Activated T-helper 2 cell treated with anti-CD3 and anti-CD28 coated beads, Interferon-gamma antibody, Interleukin-2, Interleukin-4, amounts not matched to agents 10 μg/mL and 5 μg/mL and 100 μg/mL, durations not matched to agents 14 hours and 24 hours and 36 hours (primary cell): ENCODE data around the gene CLEC4E. TPM values are rescaled to one million over a fixed set of nuclear protein-coding genes. Genes with fewer than 3 reads are reported as not detected.
"Not testable (repeated sequence)": the region's sequence is repeated elsewhere in the genome, so short reads cannot be mapped to it uniquely, and the experiment has no call there.

ENCODE experiments used
- DNase-seq: peaks from one replicate; pipeline ENCODE4 v3.0.0; 2021; ENCODE audit warnings: low spot score
- H3K27ac Mint-ChIP-seq: one replicate; pipeline ENCODE4 v1.8.0; 2021; ENCODE audit warnings: mixed read lengths
- H3K27me3 Mint-ChIP-seq: one replicate; pipeline ENCODE4 v1.8.0; 2021; ENCODE audit warnings: low read depth, mixed read lengths
- H3K36me3 Mint-ChIP-seq: one replicate; pipeline ENCODE4 v1.8.0; 2021; ENCODE audit warnings: low read depth, mixed read lengths
- H3K4me1 Mint-ChIP-seq: one replicate; pipeline ENCODE4 v1.8.0; 2021; ENCODE audit warnings: low read depth, mixed read lengths
- H3K4me3 Mint-ChIP-seq: one replicate; pipeline ENCODE4 v1.8.0; 2021; ENCODE audit warnings: low read depth, mild to moderate bottlenecking, moderate library complexity, mixed read lengths
- H3K9me3 Mint-ChIP-seq: one replicate; pipeline ENCODE4 v1.8.0; 2021; ENCODE audit warnings: mixed read lengths
- intact Hi-C: fragments of 100-400 bp; cut with micrococcal nuclease; formaldehyde crosslinking; loops from one replicate; pipeline ENCODE4 v1.15.1; 2023
- total RNA-seq: library from RNA; stranded (reverse); gene quantifications from 2 replicates; pipeline ENCODE4 v1.2.3, GENCODE V29; 2022

Gene CLEC4E
- not detected in 2 replicates for total RNA-seq

GRCh38 chr12:8540831-8541230 lies at the start of gene CLEC4E:
CLEC4E (minus strand) TSS chr12:8540905; CDS start chr12:8540797, 108 bp downstream.
- intact Hi-C loops = loop anchor here (5.0 to 10.0 kb wide), 3 partner anchors 114 to 506 kb away; no protein-coding TSS in a partner anchor
- DNase-seq, H3K9me3 Mint-ChIP-seq, H3K4me3 Mint-ChIP-seq, H3K4me1 Mint-ChIP-seq, H3K27ac Mint-ChIP-seq, H3K36me3 Mint-ChIP-seq: not testable (repeated sequence)
- peaks cover 32% of the 10 kb centered on the region for H3K27me3 Mint-ChIP-seq

GRCh38 chr12:8589679-8590078 lies 49.0 kb upstream of the CLEC4E start:
- H3K4me1 Mint-ChIP-seq = peaks cover 2% of the 10 kb centered on the region
- H3K27ac Mint-ChIP-seq = no peak overlapping the region
- H3K36me3 Mint-ChIP-seq = no peaks in the 10 kb centered on the region
- DNase-seq = no peak
- peaks cover 1% of the 10 kb centered on the region for H3K27me3 Mint-ChIP-seq
- no peak overlapping the region for H3K4me3 Mint-ChIP-seq
- intact Hi-C loops = no loop called here
- H3K9me3 Mint-ChIP-seq = no peaks in the 10 kb centered on the region

- H3K27me3 Mint-ChIP-seq, H3K4me3 Mint-ChIP-seq, H3K36me3 Mint-ChIP-seq, intact Hi-C loops, DNase-seq, H3K9me3 Mint-ChIP-seq, H3K4me1 Mint-ChIP-seq, H3K27ac Mint-ChIP-seq: not testable (repeated sequence)
Observed at GRCh38 chr12:8584478-8584877, 43.8 kb upstream of the CLEC4E start.

GRCh38 chr12:8584004-8584403 lies 43.3 kb upstream of the CLEC4E start:
- DNase-seq = no peak

DNA sequence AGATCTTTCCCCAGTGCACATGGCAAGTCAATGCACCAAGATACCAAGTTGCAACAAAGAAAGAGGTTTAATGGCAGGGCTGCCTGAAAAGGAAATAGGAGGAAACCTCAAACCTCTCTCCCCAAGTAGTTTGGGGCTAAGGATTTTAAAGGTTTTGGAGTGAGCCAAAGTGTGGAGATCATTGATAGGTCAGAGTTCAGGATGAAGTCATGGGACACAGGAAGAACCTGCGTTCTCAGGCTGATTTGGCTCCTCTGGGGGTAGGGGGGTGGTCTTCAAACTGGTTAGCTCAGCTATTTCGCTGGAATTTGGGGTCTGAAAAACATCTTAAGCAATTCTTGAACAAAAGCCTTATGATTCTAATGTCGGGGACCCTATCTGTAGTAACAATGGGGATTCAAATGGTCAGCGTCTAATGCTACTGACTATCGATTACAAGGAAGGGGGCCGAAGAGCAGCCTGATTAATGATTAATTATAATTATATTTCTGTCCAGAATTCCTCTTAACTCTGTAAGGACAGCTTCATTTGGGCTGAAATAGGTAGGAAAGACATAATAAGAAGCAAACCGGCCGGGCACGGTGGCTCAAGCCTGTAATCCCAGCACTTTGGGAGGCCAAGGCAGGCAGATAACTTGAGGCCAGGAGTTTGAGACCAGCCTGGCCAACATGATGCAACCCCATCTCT lies 40.5 kb upstream of the CLEC4E start:
- intact Hi-C loops = no loop called here
- Mint-ChIP-seq H3K4me1 (no peaks in the 10 kb centered on the region), H3K4me3 (no peak overlapping the region), H3K27ac (no peak overlapping the region), H3K9me3 (no peaks in the 10 kb centered on the region), H3K27me3 (peaks cover 7% of the 10 kb centered on the region), H3K36me3 (no peaks in the 10 kb centered on the region)
- DNase-seq = no peak

More at GRCh38 chr12:8584004-8584403, 43.3 kb upstream of the CLEC4E start:
- Mint-ChIP-seq H3K27me3 (peaks cover 5% of the 10 kb centered on the region), H3K4me3 (no peak overlapping the region), H3K4me1 (no peaks in the 10 kb centered on the region), H3K27ac (no peak overlapping the region), H3K36me3 (no peaks in the 10 kb centered on the region), H3K9me3 (no peaks in the 10 kb centered on the region)
- intact Hi-C loops = no loop called here

DNA sequence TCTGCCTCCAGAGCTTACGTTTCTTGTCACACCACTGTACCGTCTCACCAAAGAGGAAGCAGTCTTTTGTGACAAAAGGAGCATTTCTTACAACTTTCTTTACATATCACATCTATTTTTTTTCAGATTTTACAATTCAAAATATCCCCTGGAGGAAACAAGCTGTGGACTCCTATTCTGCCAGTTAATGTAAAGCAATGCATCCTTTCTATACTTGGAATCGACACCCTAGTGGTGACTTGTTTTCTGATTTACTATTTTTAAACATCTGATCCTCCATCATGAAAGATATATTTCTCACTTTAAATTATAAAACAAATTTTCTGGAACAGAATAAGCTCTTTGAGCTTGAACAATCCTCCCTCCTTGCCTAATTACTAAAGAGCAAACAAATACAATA lies 37.2 kb upstream of the CLEC4E start:
- H3K36me3 Mint-ChIP-seq = no peaks in the 10 kb centered on the region
- H3K9me3 Mint-ChIP-seq = no peaks in the 10 kb centered on the region
- no peak for DNase-seq
- intact Hi-C loops = no loop called here
- peaks cover 10% of the 10 kb centered on the region for H3K27me3 Mint-ChIP-seq
- H3K4me1 Mint-ChIP-seq = no peaks in the 10 kb centered on the region
- H3K27ac Mint-ChIP-seq = no peak overlapping the region
- no peak overlapping the region for H3K4me3 Mint-ChIP-seq

- Mint-ChIP-seq H3K4me3 (no peak overlapping the region), H3K27me3 (peaks cover 6% of the 10 kb centered on the region), H3K4me1 (no peaks in the 10 kb centered on the region), H3K27ac (no peak overlapping the region), H3K36me3 (no peaks in the 10 kb centered on the region), H3K9me3 (no peaks in the 10 kb centered on the region)
- DNase-seq = no peak
- intact Hi-C loops = no loop called here
Observed at GRCh38 chr12:8572507-8572906, 31.8 kb upstream of the CLEC4E start.

- no peak for DNase-seq
- no peak overlapping the region for H3K4me3 Mint-ChIP-seq
- no peaks in the 10 kb centered on the region for H3K36me3 Mint-ChIP-seq
- H3K27ac Mint-ChIP-seq = no peak overlapping the region
- no peaks in the 10 kb centered on the region for H3K27me3 Mint-ChIP-seq
- no peaks in the 10 kb centered on the region for H3K4me1 Mint-ChIP-seq
- H3K9me3 Mint-ChIP-seq = peaks cover 4% of the 10 kb centered on the region
- intact Hi-C loops = no loop called here
Observed at GRCh38 chr12:8566525-8566924, 25.8 kb upstream of the CLEC4E start.

DNA sequence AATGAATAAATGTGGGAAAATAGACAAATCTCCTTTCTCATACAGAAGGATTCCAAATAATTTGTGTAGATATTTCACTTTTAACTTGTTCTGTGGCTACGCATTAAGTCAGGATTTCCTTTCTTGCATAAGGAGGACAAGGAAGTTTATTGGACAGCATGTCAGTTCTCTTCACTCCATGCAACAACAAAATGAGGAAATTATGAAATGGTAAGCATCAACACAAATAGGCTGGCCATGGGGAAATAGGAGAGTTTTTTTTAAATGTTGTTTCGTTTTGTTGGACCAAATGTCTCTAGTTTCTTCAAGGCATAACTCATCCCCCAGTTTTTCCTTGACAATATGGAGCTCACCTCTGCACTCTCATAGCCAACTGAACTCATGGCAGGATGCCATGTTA lies 25.3 kb upstream of the CLEC4E start:
- H3K4me3 Mint-ChIP-seq, intact Hi-C loops, H3K36me3 Mint-ChIP-seq, H3K27ac Mint-ChIP-seq, H3K9me3 Mint-ChIP-seq, H3K27me3 Mint-ChIP-seq, DNase-seq, H3K4me1 Mint-ChIP-seq: not testable (repeated sequence)

GRCh38 chr12:8564656-8565055 lies 24.0 kb upstream of the CLEC4E start:
- H3K27ac Mint-ChIP-seq = no peak overlapping the region
- no peak for DNase-seq
- no peaks in the 10 kb centered on the region for H3K4me1 Mint-ChIP-seq
- H3K9me3 Mint-ChIP-seq = peaks cover 4% of the 10 kb centered on the region
- intact Hi-C loops = no loop called here
- H3K36me3 Mint-ChIP-seq = no peaks in the 10 kb centered on the region
- peaks cover 2% of the 10 kb centered on the region for H3K27me3 Mint-ChIP-seq
- no peak overlapping the region for H3K4me3 Mint-ChIP-seq

DNA sequence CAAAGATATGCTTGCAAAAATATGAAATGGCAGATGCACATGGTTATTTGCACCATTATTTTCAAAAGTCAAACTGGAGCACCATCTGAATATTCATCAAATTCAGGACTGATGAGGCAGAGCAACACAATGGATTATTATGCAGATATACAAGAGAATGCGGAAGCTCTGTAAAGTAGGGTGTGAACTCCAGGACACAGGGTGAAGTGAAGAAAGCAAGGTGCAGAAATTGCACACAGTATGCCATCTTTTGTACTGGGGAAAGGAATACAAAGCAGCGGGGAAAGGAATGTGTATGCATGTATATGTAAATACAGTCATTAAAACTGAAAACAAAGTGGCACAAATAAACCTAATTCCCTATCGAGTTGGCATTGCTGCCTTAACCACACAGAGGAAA lies 22.7 kb upstream of the CLEC4E start:
- Mint-ChIP-seq H3K27me3 (peaks cover 2% of the 10 kb centered on the region), H3K36me3 (no peaks in the 10 kb centered on the region), H3K27ac (no peak overlapping the region), H3K9me3 (peaks cover 4% of the 10 kb centered on the region), H3K4me1 (no peaks in the 10 kb centered on the region), H3K4me3 (no peak overlapping the region)
- intact Hi-C loops = no loop called here
- DNase-seq = no peak

DNA sequence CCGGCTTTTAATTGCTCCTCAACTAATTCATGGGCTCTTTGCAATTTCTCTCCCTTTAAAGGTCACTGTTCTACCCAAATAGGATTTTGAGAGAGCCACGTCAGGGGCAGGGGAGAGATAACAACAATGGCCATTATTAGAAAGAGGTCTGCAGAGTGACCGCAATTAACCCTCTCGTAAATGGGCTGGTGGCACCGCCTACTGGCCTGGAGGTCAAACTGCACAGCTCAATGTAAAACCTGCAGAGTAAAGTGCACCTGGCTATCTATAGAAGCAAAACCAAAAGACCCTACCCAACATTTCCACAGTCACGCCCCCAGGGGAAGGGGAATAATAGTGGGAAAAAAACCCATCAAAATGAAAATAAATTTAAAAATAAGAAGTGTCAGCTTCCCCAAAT lies 21.6 kb upstream of the CLEC4E start:
- Mint-ChIP-seq H3K27me3 (peaks cover 2% of the 10 kb centered on the region), H3K27ac (no peak overlapping the region)

DNA sequence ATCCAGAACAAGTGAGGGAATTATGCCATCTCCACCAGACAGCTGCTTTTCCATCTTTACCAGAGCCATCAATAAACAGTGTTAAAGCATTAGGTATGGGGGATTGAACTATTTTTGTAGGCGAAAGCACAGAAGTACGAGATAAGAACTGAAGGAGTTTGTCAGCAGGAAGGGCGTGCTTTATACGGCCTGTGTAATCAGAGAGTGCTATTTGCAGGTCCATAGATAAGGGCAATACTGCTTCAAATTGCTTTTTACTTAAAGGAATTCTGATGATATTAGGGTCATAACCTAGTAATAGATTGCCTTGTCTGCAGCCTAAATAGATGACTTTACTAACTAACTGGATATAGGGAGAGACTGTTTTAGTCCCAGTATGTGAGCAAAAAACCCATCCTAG lies 20.3 kb upstream of the CLEC4E start:
- H3K27me3 Mint-ChIP-seq = peaks cover 2% of the 10 kb centered on the region

More for the DNA sequence above, 21.6 kb upstream of the CLEC4E start:
- intact Hi-C loops = no loop called here
- no peaks in the 10 kb centered on the region for H3K36me3 Mint-ChIP-seq
- no peak overlapping the region for H3K4me3 Mint-ChIP-seq
- no peak for DNase-seq
- no peaks in the 10 kb centered on the region for H3K4me1 Mint-ChIP-seq
- H3K9me3 Mint-ChIP-seq = peaks cover 4% of the 10 kb centered on the region

DNA sequence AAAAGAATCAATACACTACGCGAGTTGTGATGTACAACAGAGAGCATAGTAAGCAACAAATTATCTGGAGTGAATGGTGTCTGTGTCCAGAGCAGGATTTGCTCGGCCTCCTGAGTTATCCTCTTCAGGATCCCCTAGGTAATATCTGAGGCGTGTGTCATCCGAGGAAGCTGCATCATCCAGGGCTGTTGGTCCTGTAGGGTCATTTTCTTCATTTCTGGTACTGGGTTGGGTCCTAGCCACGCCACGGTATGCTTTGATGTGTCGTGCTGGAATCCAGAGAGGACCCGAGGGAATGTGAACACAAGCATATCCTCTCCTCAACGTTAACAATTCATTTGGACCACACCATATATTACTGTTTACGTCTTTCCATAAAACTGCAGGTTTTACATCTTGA lies 19.0 kb upstream of the CLEC4E start:
- intact Hi-C loops = no loop called here
- DNase-seq = no peak
- Mint-ChIP-seq H3K9me3 (peaks cover 4% of the 10 kb centered on the region), H3K27ac (no peak overlapping the region), H3K4me1 (no peaks in the 10 kb centered on the region), H3K4me3 (no peak overlapping the region), H3K36me3 (no peaks in the 10 kb centered on the region), H3K27me3 (peaks cover 2% of the 10 kb centered on the region)

More for the DNA sequence above, 20.3 kb upstream of the CLEC4E start:
- intact Hi-C loops = no loop called here
- H3K4me3 Mint-ChIP-seq = no peak overlapping the region
- H3K4me1 Mint-ChIP-seq = no peaks in the 10 kb centered on the region
- H3K9me3 Mint-ChIP-seq = peaks cover 4% of the 10 kb centered on the region
- DNase-seq = no peak
- no peak overlapping the region for H3K27ac Mint-ChIP-seq
- H3K36me3 Mint-ChIP-seq = no peaks in the 10 kb centered on the region
